Uterus (tissue), 2 donors: ENCODE measurements around the gene S100A11.

Source experiments
- CTCF ChIP-seq, 4 experiments: fragments of 200-600 bp in 2 of 4; fragments of 450-650 bp in 2 of 4; sonication (generic) in 2 of 4; IDR thresholded peaks; one replicate each; pipeline ENCODE4 v1.5.1; 2016 to 2019; ENCODE audit warnings: antibody characterized with exemption in 4 of 4, mild to moderate bottlenecking in 2 of 4, moderate library complexity in 1 of 4
- POLR2A ChIP-seq, 2 donors: fragments of 450-650 bp; IDR thresholded peaks; one replicate each; pipeline ENCODE4 v1.6.1; 2016; ENCODE audit warnings: antibody characterized with exemption in 2 of 2, mild to moderate bottlenecking in 1 of 2, moderate library complexity in 1 of 2

GRCh38 chr1:152050886-152051675 is 14.3 kb upstream of the S100A11 start:
- TF ChIP-seq CTCF (IDR thresholded peaks at IDR 0.05) (no peak), POLR2A (IDR thresholded peaks at IDR 0.05) (no peak)
